Ishikawa (cell line): Measurements from ENCODE around the gene CHCHD3.

Experiments
- CEBPB ChIP-seq: IDR thresholded peaks from 2 replicates; pipeline ENCODE4 v1.6.1; 2012
- CREB1 ChIP-seq: IDR thresholded peaks from 2 replicates; pipeline ENCODE4 v1.6.1; 2012; ENCODE audit warnings: low read depth
- EGR1 ChIP-seq: IDR thresholded peaks from 2 replicates; pipeline ENCODE4 v1.6.1; 2012
- EP300 ChIP-seq: IDR thresholded peaks from 2 replicates; pipeline ENCODE4 v1.6.1; 2012; ENCODE audit warnings: borderline replicate concordance
- FOXM1 ChIP-seq: IDR thresholded peaks from 2 replicates; pipeline ENCODE4 v1.6.1; 2012; ENCODE audit warnings: low read depth, borderline replicate concordance
- MAX ChIP-seq: IDR thresholded peaks from 2 replicates; pipeline ENCODE4 v1.6.1; 2012
- RAD21 ChIP-seq: IDR thresholded peaks from 2 replicates; pipeline ENCODE4 v1.6.1; 2012; ENCODE audit warnings: low read depth
- REST ChIP-seq: IDR thresholded peaks from 2 replicates; pipeline ENCODE4 v1.6.1; 2012; ENCODE audit warnings: low read depth, mild to moderate bottlenecking
- TAF1 ChIP-seq: IDR thresholded peaks from 2 replicates; pipeline ENCODE4 v1.6.1; 2012; ENCODE audit warnings: low read depth, mild to moderate bottlenecking
- TCF12 ChIP-seq: IDR thresholded peaks from 2 replicates; pipeline ENCODE4 v1.6.1; 2012; ENCODE audit warnings: low read depth
- USF1 ChIP-seq: IDR thresholded peaks from 2 replicates; pipeline ENCODE4 v1.6.1; 2012
- YY1 ChIP-seq: IDR thresholded peaks from 2 replicates; pipeline ENCODE4 v1.6.1; 2012; ENCODE audit warnings: low read depth

- TF ChIP-seq EP300 (no peak), RAD21 (no peak), EGR1 (no peak), REST (no peak), CEBPB (no peak), CREB1 (no peak), FOXM1 (no peak), MAX (no peak), YY1 (no peak), USF1 (no peak), TAF1 (no peak), TCF12 (no peak)
Observed at GRCh38 chr7:132942701-132943100, 139.2 kb downstream of the CHCHD3 start.
